Measurements from ENCODE around the gene GPRIN1.

Gene GPRIN1

GRCh38 chr5:176575488-176576422 lies 34.2 kb downstream of the GPRIN1 start:
- Histone ChIP-seq H3K27ac (ENCODE audit: insufficient read depth in 1 of 2, low read depth in 1 of 2, low read length in 2 of 2, poor library complexity in 1 of 2, severe bottlenecking in 2 of 2) (no peak overlapping the region), H3K36me3 (ENCODE audit: control insufficient read depth in 4 of 4, insufficient read depth in 4 of 4, low read length in 3 of 4) (no peaks in the 10 kb centered on the region), H3K9me3 (ENCODE audit: control extremely low read depth in 1 of 5, control insufficient read depth in 4 of 5, insufficient read depth in 2 of 5, low read depth in 1 of 5, low read length in 4 of 5) (no peaks in the 10 kb centered on the region), H3K4me1 (ENCODE audit: control extremely low read depth in 1 of 4, control insufficient read depth in 4 of 4, insufficient read depth in 4 of 4, low read length in 3 of 4) (no peaks in the 10 kb centered on the region), H3K4me3 (ENCODE audit: control insufficient read depth in 1 of 7, extremely low read depth in 1 of 7, insufficient read depth in 4 of 7, low read depth in 2 of 7, low read length in 6 of 7) (no peak overlapping the region), H3K27me3 (replicated peaks in 2 of 5; ENCODE audit: control insufficient read depth in 4 of 5, insufficient read depth in 5 of 5, low read length in 4 of 5) (peaks cover 0 to 5% (median 2%) of the 10 kb centered on the region in 5 experiments)
- 97% methylated on average over 33 of the region's 37 CpGs for WGBS (ENCODE audit: insufficient coverage)
- DNase-seq = no peak
- ChIA-PET POLR2A (no interaction called here), CTCF (interaction anchor here (1.3 to 1.8 kb wide), 3 partner anchors 10 to 42 kb away, joined by 4 to 6 read pairs (median 5); no protein-coding TSS in a partner anchor)

GRCh38 chr5:176575066-176575465 lies 34.9 kb downstream of the GPRIN1 start:
- Histone ChIP-seq H3K27me3 (replicated peaks in 2 of 5; ENCODE audit: control insufficient read depth in 4 of 5, insufficient read depth in 5 of 5, low read length in 4 of 5) (peaks cover 0 to 5% (median 2%) of the 10 kb centered on the region in 5 experiments), H3K4me3 (ENCODE audit: control insufficient read depth in 1 of 7, extremely low read depth in 1 of 7, insufficient read depth in 4 of 7, low read depth in 2 of 7, low read length in 6 of 7) (no peak overlapping the region), H3K36me3 (ENCODE audit: control insufficient read depth in 4 of 4, insufficient read depth in 4 of 4, low read length in 3 of 4) (no peaks in the 10 kb centered on the region), H3K27ac (ENCODE audit: insufficient read depth in 1 of 2, low read depth in 1 of 2, low read length in 2 of 2, poor library complexity in 1 of 2, severe bottlenecking in 2 of 2) (no peak overlapping the region), H3K9me3 (ENCODE audit: control extremely low read depth in 1 of 5, control insufficient read depth in 4 of 5, insufficient read depth in 2 of 5, low read depth in 1 of 5, low read length in 4 of 5) (no peaks in the 10 kb centered on the region), H3K4me1 (ENCODE audit: control extremely low read depth in 1 of 4, control insufficient read depth in 4 of 4, insufficient read depth in 4 of 4, low read length in 3 of 4) (no peaks in the 10 kb centered on the region)
- CTCF ChIA-PET = interaction anchor here (0.6 to 1.9 kb wide), 5 partner anchors 11 to 42 kb away, joined by 3 to 6 read pairs (median 5); no protein-coding TSS in a partner anchor
- WGBS (ENCODE audit: insufficient coverage) = 97% methylated on average over 7 of the region's 14 CpGs
- no peak for DNase-seq
- POLR2A ChIA-PET = no interaction called here

- Histone ChIP-seq H3K4me3 (ENCODE audit: control insufficient read depth in 1 of 7, extremely low read depth in 1 of 7, insufficient read depth in 4 of 7, low read depth in 2 of 7, low read length in 6 of 7) (no peak overlapping the region), H3K4me1 (ENCODE audit: control extremely low read depth in 1 of 4, control insufficient read depth in 4 of 4, insufficient read depth in 4 of 4, low read length in 3 of 4) (no peaks in the 10 kb centered on the region), H3K27me3 (replicated peaks in 2 of 5; ENCODE audit: control insufficient read depth in 4 of 5, insufficient read depth in 5 of 5, low read length in 4 of 5) (peaks cover 0 to 5% (median 2%) of the 10 kb centered on the region in 5 experiments), H3K36me3 (ENCODE audit: control insufficient read depth in 4 of 4, insufficient read depth in 4 of 4, low read length in 3 of 4) (no peaks in the 10 kb centered on the region), H3K27ac (ENCODE audit: insufficient read depth in 1 of 2, low read depth in 1 of 2, low read length in 2 of 2, poor library complexity in 1 of 2, severe bottlenecking in 2 of 2) (no peak overlapping the region), H3K9me3 (ENCODE audit: control extremely low read depth in 1 of 5, control insufficient read depth in 4 of 5, insufficient read depth in 2 of 5, low read depth in 1 of 5, low read length in 4 of 5) (no peaks in the 10 kb centered on the region)
- ChIA-PET CTCF (interaction anchor here (0.9 to 2.1 kb wide), 8 partner anchors 11 to 158 kb away, joined by 3 to 6 read pairs (median 4); no protein-coding TSS in a partner anchor), POLR2A (interaction anchor here (1.0 kb wide), 1 partner anchor 13 kb away, joined by 3 read pairs; no protein-coding TSS in a partner anchor)
- no peak for DNase-seq
- WGBS (ENCODE audit: insufficient coverage) = 51% methylated on average over 10 of the region's 10 CpGs
These were observed 35.7 kb downstream of the GPRIN1 start for GRCh38 chr5:176574297-176574591.

GRCh38 chr5:176573564-176574296 lies 36.2 kb downstream of the GPRIN1 start:
- Histone ChIP-seq H3K27me3 (replicated peaks in 2 of 5; ENCODE audit: control insufficient read depth in 4 of 5, insufficient read depth in 5 of 5, low read length in 4 of 5) (peaks cover 0 to 5% (median 2%) of the 10 kb centered on the region in 5 experiments), H3K4me1 (ENCODE audit: control extremely low read depth in 1 of 4, control insufficient read depth in 4 of 4, insufficient read depth in 4 of 4, low read length in 3 of 4) (no peaks in the 10 kb centered on the region), H3K9me3 (ENCODE audit: control extremely low read depth in 1 of 5, control insufficient read depth in 4 of 5, insufficient read depth in 2 of 5, low read depth in 1 of 5, low read length in 4 of 5) (no peaks in the 10 kb centered on the region), H3K4me3 (ENCODE audit: control insufficient read depth in 1 of 7, extremely low read depth in 1 of 7, insufficient read depth in 4 of 7, low read depth in 2 of 7, low read length in 6 of 7) (no peak overlapping the region), H3K27ac (ENCODE audit: insufficient read depth in 1 of 2, low read depth in 1 of 2, low read length in 2 of 2, poor library complexity in 1 of 2, severe bottlenecking in 2 of 2) (no peak overlapping the region), H3K36me3 (ENCODE audit: control insufficient read depth in 4 of 4, insufficient read depth in 4 of 4, low read length in 3 of 4) (no peaks in the 10 kb centered on the region)
- ChIA-PET POLR2A (interaction anchor here (1.0 kb wide), 1 partner anchor 14 kb away, joined by 3 read pairs; no protein-coding TSS in a partner anchor), CTCF (interaction anchor here (0.5 to 2.6 kb wide), 21 partner anchors 11 to 158 kb away, joined by 3 to 16 read pairs (median 3); partner anchors contain the start of gene TSPAN17)
- DNase-seq = peak; percentile 47 to 72 (median 67)
- 43% methylated on average over 16 of the region's 18 CpGs for WGBS (ENCODE audit: insufficient coverage)

- POLR2A ChIA-PET = no interaction called here
- WGBS (ENCODE audit: insufficient coverage) = 60% methylated on average over 6 of the region's 6 CpGs
- no peaks in the 10 kb centered on the region for H3K36me3 ChIP-seq (ENCODE audit: control insufficient read depth in 4 of 4, insufficient read depth in 4 of 4, low read length in 3 of 4)
These were observed 39.9 kb downstream of the GPRIN1 start for GRCh38 chr5:176570044-176570443.

GRCh38 chr5:176568657-176569056 lies 41.3 kb downstream of the GPRIN1 start:
- 91% methylated on average over 10 of the region's 18 CpGs for WGBS (ENCODE audit: insufficient coverage)
- H3K4me1 ChIP-seq (ENCODE audit: control extremely low read depth in 1 of 4, control insufficient read depth in 4 of 4, insufficient read depth in 4 of 4, low read length in 3 of 4) = no peaks in the 10 kb centered on the region
- no peaks in the 10 kb centered on the region for H3K36me3 ChIP-seq (ENCODE audit: control insufficient read depth in 4 of 4, insufficient read depth in 4 of 4, low read length in 3 of 4)
- H3K27ac ChIP-seq (ENCODE audit: insufficient read depth in 1 of 2, low read depth in 1 of 2, low read length in 2 of 2, poor library complexity in 1 of 2, severe bottlenecking in 2 of 2) = no peak overlapping the region
- H3K27me3 ChIP-seq (replicated peaks in 2 of 5; ENCODE audit: control insufficient read depth in 4 of 5, insufficient read depth in 5 of 5, low read length in 4 of 5) = peaks cover 0 to 5% (median 2%) of the 10 kb centered on the region in 5 experiments
- peaks cover 0 to 4% (median 0%) of the 10 kb centered on the region in 5 experiments for H3K9me3 ChIP-seq (ENCODE audit: control extremely low read depth in 1 of 5, control insufficient read depth in 4 of 5, insufficient read depth in 2 of 5, low read depth in 1 of 5, low read length in 4 of 5)
- DNase-seq = no peak
- ChIA-PET CTCF (interaction anchor here (1.1 kb wide), 1 partner anchor 17 kb away, joined by 3 read pairs; no protein-coding TSS in a partner anchor), POLR2A (no interaction called here)
- H3K4me3 ChIP-seq (ENCODE audit: control insufficient read depth in 1 of 7, extremely low read depth in 1 of 7, insufficient read depth in 4 of 7, low read depth in 2 of 7, low read length in 6 of 7) = no peak overlapping the region

More at GRCh38 chr5:176570044-176570443, 39.9 kb downstream of the GPRIN1 start:
- no peaks in the 10 kb centered on the region for H3K4me1 ChIP-seq (ENCODE audit: control extremely low read depth in 1 of 4, control insufficient read depth in 4 of 4, insufficient read depth in 4 of 4, low read length in 3 of 4)
- H3K9me3 ChIP-seq (ENCODE audit: control extremely low read depth in 1 of 5, control insufficient read depth in 4 of 5, insufficient read depth in 2 of 5, low read depth in 1 of 5, low read length in 4 of 5) = peaks cover 0 to 4% (median 0%) of the 10 kb centered on the region in 5 experiments
- no peak overlapping the region for H3K4me3 ChIP-seq (ENCODE audit: control insufficient read depth in 1 of 7, extremely low read depth in 1 of 7, insufficient read depth in 4 of 7, low read depth in 2 of 7, low read length in 6 of 7)
- CTCF ChIA-PET = interaction anchor here (0.8 to 1.5 kb wide), 9 partner anchors 9 to 210 kb away, joined by 3 to 6 read pairs (median 4); no protein-coding TSS in a partner anchor
- H3K27ac ChIP-seq (ENCODE audit: insufficient read depth in 1 of 2, low read depth in 1 of 2, low read length in 2 of 2, poor library complexity in 1 of 2, severe bottlenecking in 2 of 2) = no peak overlapping the region
- peak; percentile 28 to 55 (median 41) for DNase-seq
- H3K27me3 ChIP-seq (replicated peaks in 2 of 5; ENCODE audit: control insufficient read depth in 4 of 5, insufficient read depth in 5 of 5, low read length in 4 of 5) = peaks cover 0 to 5% (median 2%) of the 10 kb centered on the region in 5 experiments
